GM18517 (cell line): Measurements from ENCODE around the gene EID2.

Experiments used
- ATAC-seq: cut with Tn5 transposase; IDR thresholded peaks from one replicate; pipeline ENCODE4 v1.9.1; 2021; ENCODE audit warnings: mild to moderate bottlenecking, moderate library complexity; ENCODE audit not compliant: unreplicated experiment

EID2 gene

DNA sequence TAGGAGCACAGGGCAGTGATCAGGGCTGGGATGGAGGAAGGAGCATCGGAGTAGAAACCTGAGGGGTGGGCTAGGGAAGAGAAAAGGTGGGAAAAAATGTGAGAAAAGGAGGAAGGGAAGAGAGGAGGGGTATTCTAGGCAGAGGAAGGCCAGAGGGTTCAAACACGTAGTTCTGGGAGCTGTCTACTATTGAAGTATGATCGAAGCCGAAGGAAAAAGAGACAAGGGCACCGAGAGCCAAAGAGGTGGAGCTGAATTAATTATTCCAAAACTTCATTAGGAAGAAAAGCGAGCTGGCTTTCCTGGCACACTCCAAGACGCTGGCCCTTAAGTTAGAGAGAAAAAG lies 33.4 kb downstream of the EID2 start:
- no peak for ATAC-seq

GRCh38 chr19:39502640-39503417 lies 37.1 kb downstream of the EID2 start:
- no peak for ATAC-seq

DNA sequence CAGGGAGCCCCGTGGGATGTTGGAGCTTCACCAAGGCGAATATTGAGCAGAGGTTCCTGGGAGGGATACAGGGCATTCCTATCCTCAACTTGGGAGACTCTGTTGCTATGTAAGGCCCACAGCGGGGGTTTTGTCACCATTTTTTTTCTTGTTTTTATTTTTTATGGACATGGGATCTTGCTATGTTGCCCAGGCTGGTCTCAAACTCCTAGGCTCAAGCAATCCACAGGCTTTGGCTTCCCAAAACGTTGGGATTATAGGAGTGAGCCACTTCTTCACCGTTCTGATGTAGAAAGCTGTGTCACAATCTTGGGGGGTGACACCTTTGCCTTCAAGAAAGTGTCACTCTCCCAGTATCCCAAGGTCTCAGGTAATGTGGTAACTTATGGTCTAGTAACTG lies 38.6 kb downstream of the EID2 start:
- ATAC-seq, result no peak

GRCh38 chr19:39500543-39500942 lies 39.4 kb downstream of the EID2 start:
- no peak for ATAC-seq

DNA sequence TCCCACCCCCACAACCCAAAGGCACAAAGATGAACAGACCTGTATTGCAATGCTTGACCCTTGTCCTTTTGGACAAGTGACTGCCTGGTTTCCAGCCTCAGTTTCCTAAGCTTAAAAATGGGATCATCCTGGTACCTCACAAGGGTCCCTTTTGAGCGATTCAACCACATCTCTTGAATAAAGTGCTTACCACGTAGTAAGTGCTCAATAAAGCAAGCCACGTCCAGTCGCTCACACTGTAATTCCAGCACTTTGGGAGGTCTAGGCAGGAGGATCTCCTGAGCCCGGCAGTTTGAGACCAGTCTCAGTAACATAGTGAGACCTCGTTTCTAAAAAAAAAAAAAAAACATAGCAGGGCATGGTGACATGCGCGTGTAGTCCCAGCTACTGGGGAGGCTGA lies 40.0 kb downstream of the EID2 start:
- no peak for ATAC-seq

DNA sequence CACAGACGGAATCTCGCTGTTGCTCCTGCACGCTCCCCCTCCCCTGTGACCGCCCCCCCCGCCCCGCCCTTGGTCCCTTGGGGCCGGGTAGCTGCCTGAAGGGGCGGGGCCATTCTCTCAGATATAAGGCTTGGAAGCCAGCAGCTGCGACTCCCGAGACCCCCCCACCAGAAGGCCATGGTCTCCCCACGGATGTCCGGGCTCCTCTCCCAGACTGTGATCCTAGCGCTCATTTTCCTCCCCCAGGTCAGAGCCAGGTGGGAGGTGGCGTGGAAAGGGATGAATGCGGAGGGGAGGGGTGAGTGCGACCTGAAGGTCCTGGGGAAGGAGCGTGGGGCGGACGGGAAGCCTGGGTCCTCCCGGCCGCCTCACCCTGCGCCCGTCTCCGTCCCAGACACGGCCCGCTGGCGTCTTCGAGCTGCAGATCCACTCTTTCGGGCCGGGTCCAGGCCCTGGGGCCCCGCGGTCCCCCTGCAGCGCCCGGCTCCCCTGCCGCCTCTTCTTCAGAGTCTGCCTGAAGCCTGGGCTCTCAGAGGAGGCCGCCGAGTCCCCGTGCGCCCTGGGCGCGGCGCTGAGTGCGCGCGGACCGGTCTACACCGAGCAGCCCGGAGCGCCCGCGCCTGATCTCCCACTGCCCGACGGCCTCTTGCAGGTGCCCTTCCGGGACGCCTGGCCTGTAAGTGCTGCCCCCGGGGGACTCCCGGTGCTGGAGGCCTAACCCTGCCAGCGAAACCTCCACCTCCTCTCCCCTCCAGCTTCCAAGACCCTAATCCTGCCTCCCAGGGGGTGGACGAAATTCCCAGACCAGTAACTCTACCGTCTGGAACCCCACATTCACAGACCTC lies 40.9 kb downstream of the EID2 start, which contains the start of gene DLL3:
Gene DLL3, plus strand, starts transcription at position 150 of the 845 bp plus-strand sequence. Its CDS starts 28 bp downstream, at position 178.
- ATAC-seq, result no peak

DNA sequence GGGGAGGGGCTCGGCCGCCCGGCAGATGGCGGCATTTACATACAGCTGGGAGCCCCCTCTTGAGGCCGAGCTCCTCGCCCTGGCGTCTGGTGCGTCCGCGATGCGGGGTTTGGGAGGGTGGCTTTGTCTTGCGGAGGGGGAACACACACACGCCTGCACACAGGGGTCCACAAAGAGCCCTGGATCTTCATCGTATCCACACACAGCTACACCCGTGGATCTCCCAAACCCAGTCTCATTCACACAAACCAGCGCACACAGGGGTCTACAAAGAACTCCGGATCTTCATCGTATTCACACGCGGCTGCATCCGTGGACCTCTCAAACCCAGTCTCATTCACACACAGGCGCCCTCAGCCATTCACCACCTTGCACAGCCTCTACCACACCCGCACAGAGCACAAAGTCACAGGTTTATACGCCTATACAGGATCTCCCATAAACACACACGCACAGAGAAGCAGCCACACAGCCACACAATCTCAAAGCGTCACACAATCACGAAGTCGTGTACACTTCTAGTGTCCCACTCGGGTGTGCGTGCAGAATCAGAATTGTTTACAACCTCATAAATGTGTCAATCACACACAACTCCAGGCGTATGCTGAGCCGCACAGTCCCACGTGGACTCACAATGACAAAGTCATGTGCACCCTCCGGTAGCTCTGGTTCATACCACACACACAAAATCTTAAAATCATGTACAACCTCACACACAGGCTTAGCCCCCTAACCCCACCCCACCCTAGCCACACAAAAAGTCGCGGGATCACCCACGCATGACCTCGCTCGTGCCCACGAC lies 41.8 kb downstream of the EID2 start:
- ATAC-seq, result no peak

DNA sequence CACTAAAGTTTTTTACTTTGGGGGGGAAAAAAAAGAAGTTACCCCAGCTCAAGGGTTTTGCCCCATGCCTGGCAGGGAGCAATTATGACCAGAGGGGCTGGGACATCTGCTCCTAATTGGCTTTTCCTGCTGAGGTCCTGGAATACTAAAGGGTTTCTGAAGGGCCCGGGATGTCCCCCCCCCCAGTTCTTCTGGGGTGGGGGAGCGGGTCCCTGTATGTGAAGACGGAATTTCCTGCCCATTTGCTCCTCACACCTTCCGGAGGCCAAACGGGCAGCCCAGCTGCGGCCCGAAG lies 42.3 kb downstream of the EID2 start:
- ATAC-seq, result no peak

GRCh38 chr19:39496063-39496462 lies 43.9 kb downstream of the EID2 start:
- no peak for ATAC-seq

GRCh38 chr19:39494661-39495060 lies 45.3 kb downstream of the EID2 start:
- no peak for ATAC-seq

GRCh38 chr19:39492788-39493187 lies 47.2 kb downstream of the EID2 start:
- no peak for ATAC-seq

DNA sequence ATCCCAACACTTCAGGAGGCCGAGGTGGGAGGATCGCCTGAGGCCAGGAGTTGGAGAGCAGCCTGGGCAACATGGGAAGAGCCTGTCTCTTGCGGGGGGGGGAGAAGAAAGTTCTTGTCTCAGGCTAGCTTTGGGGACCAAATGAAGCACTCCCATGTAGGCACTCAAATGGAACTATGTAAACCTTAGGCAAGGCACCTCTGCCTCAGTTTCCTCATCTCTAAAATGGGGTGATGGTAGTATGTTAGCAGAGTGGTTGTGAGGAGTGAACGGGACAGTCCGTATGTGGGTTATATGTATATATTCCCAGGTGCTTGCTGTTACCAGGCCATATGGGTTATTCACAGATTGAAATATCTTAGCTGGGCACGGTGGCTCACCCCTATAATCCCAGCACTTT lies 47.7 kb downstream of the EID2 start:
- ATAC-seq, result no peak

- no peak for ATAC-seq
Measured at GRCh38 chr19:39489756-39490155, 50.2 kb downstream of the EID2 start.
